Stimulated activated memory B cell treated with anti-CD40 and anti-IgM and Interleukin-4, amounts not matched to agents 10 μg/mL and 1 μg/mL and 100 μg/mL, for 72 hours (primary cell): ENCODE results near the gene ASCL5.

Experiments
- ATAC-seq: fragments of 150-1000 bp; cut with Tn5 transposase; 2 replicates; pipeline ENCODE4 v1.10.0; 2021
- H3K27ac Mint-ChIP-seq: one replicate; pipeline ENCODE4 v1.8.0; 2022; ENCODE audit warnings: mild to moderate bottlenecking, mixed read lengths
- H3K27me3 Mint-ChIP-seq: one replicate; pipeline ENCODE4 v1.8.0; 2022; ENCODE audit warnings: mixed read lengths
- H3K36me3 Mint-ChIP-seq: one replicate; pipeline ENCODE4 v1.8.0; 2022; ENCODE audit warnings: mixed read lengths
- H3K4me1 Mint-ChIP-seq: one replicate; pipeline ENCODE4 v1.8.0; 2022; ENCODE audit warnings: mixed read lengths
- H3K4me3 Mint-ChIP-seq: one replicate; pipeline ENCODE4 v1.8.0; 2022; ENCODE audit warnings: mild to moderate bottlenecking, moderate library complexity, mixed read lengths
- H3K9me3 Mint-ChIP-seq: one replicate; pipeline ENCODE4 v1.8.0; 2022; ENCODE audit warnings: mixed read lengths

Gene ASCL5

DNA sequence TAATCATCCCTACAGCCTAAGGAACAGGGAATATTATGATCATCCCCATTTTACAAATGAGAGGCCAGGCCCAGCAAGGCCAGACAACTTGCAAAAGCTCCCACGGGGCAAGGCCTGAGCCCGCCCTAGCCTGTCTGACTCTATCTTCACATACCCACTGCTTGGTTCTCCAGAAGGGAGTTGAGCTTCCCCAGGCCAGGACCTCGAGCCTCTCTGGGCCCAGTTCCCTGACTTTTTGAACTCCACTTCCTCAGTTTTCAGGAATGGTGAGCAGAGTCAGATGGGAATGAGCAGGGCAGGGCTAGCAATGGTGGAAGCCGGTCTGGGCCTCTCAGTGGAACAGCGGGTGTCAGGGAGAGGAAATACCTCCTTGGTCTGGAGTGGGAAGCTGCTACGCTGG lies 54.1 kb downstream of the ASCL5 start:
- ATAC-seq, result no peak
- Mint-ChIP-seq H3K4me1 (peaks cover 11% of the 10 kb centered on the region), H3K27ac (no peak overlapping the region), H3K27me3 (no peaks in the 10 kb centered on the region), H3K4me3 (no peak overlapping the region), H3K9me3 (no peaks in the 10 kb centered on the region), H3K36me3 (no peaks in the 10 kb centered on the region)

DNA sequence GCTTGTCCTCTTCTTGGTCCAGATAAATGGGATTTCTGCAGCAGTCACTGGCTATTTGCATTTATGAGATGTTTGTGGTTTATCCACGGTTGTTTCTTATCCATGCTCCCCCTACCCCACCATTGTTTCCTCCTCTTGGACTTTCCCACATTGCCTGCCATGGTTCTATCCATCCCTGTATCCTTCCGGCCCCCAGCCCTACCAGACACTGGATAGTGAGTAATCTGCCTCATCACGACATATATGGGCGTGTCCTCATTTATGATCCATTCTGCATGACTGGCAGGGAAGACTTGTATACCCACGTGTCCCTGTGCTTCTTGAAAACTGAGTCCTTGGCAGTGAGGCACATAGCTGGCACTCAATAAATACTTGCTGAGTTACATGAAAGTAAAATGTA lies 54.8 kb downstream of the ASCL5 start:
- peaks cover 11% of the 10 kb centered on the region for H3K4me1 Mint-ChIP-seq
- no peaks in the 10 kb centered on the region for H3K27me3 Mint-ChIP-seq

GRCh38 chr1:201069636-201070035 lies 57.3 kb downstream of the ASCL5 start:
- peaks cover 14% of the 10 kb centered on the region for H3K27me3 Mint-ChIP-seq
- H3K27ac Mint-ChIP-seq, result no peak overlapping the region
- no peak overlapping the region for H3K4me3 Mint-ChIP-seq
- no peaks in the 10 kb centered on the region for H3K9me3 Mint-ChIP-seq
- no peak for ATAC-seq
- H3K4me1 Mint-ChIP-seq, result peaks cover 11% of the 10 kb centered on the region
- H3K36me3 Mint-ChIP-seq, result no peaks in the 10 kb centered on the region

More for the DNA sequence above, 54.8 kb downstream of the ASCL5 start:
- Mint-ChIP-seq H3K4me3 (no peak overlapping the region), H3K36me3 (no peaks in the 10 kb centered on the region), H3K27ac (no peak overlapping the region), H3K9me3 (no peaks in the 10 kb centered on the region)
- no peak for ATAC-seq

DNA sequence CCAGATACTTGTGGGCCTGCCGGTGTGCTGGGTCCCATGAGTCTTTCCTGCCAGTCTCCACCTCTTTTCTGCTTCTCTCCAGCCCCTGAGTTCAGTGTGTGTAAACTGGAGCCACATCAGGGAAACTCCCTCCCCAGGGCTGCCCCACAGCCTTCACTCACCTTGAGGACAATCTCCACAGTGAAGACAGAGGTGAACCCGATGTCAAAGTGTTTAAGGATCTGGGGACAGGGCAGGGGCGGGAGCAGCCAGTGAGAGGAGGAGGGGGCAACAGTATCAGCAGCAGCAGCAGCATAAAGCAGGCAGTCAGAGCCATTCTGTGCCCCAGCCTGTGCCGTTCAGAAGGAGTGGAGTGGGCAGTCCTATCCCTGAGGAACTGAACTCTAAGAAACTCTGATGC lies 58.0 kb downstream of the ASCL5 start:
- no peak overlapping the region for H3K4me3 Mint-ChIP-seq
- H3K4me1 Mint-ChIP-seq, result peaks cover 11% of the 10 kb centered on the region
- H3K27me3 Mint-ChIP-seq, result peaks cover 20% of the 10 kb centered on the region
- H3K27ac Mint-ChIP-seq, result no peak overlapping the region
- H3K36me3 Mint-ChIP-seq, result no peaks in the 10 kb centered on the region
- ATAC-seq, result no peak
- no peaks in the 10 kb centered on the region for H3K9me3 Mint-ChIP-seq

GRCh38 chr1:201066986-201067385 lies 60.0 kb downstream of the ASCL5 start:
- H3K4me1 Mint-ChIP-seq, result peaks cover 11% of the 10 kb centered on the region
- no peaks in the 10 kb centered on the region for H3K9me3 Mint-ChIP-seq
- H3K27me3 Mint-ChIP-seq, result peaks cover 26% of the 10 kb centered on the region
- H3K27ac Mint-ChIP-seq, result no peak overlapping the region
- H3K36me3 Mint-ChIP-seq, result no peaks in the 10 kb centered on the region
- no peak overlapping the region for H3K4me3 Mint-ChIP-seq
- ATAC-seq, result no peak

- H3K27me3 Mint-ChIP-seq, result peaks cover 35% of the 10 kb centered on the region
- H3K9me3 Mint-ChIP-seq, result no peaks in the 10 kb centered on the region
- no peaks in the 10 kb centered on the region for H3K4me1 Mint-ChIP-seq
- no peak for ATAC-seq
- no peak overlapping the region for H3K27ac Mint-ChIP-seq
- H3K36me3 Mint-ChIP-seq, result no peaks in the 10 kb centered on the region
- no peak overlapping the region for H3K4me3 Mint-ChIP-seq
Observed at GRCh38 chr1:201065686-201066085, 61.3 kb downstream of the ASCL5 start.

- no peak for ATAC-seq
- Mint-ChIP-seq H3K27me3 (peaks cover 35% of the 10 kb centered on the region), H3K27ac (no peak overlapping the region), H3K9me3 (no peaks in the 10 kb centered on the region), H3K4me3 (no peak overlapping the region), H3K4me1 (no peaks in the 10 kb centered on the region), H3K36me3 (no peaks in the 10 kb centered on the region)
Observed at GRCh38 chr1:201064806-201065205, 62.2 kb downstream of the ASCL5 start.
